Endodermal cell (in vitro differentiated cells): ENCODE measurements around the gene PTPA. TPM values are rescaled to one million over a fixed set of nuclear protein-coding genes. Genes with fewer than 3 reads are reported as not detected.

Experiments
- DNase-seq: peaks from one replicate; pipeline ENCODE4 v3.0.0-alpha.2; 2017
- H3K27ac ChIP-seq: 2 replicates; pipeline ENCODE4 v1.5.1; 2013; ENCODE audit warnings: mild to moderate bottlenecking, low read depth, low read length, moderate library complexity
- H3K27me3 ChIP-seq: 2 replicates; pipeline ENCODE4 v1.6.1; 2013; ENCODE audit warnings: mild to moderate bottlenecking, low read length, moderate library complexity; ENCODE audit not compliant: insufficient read depth, control insufficient read depth, poor library complexity, severe bottlenecking
- H3K36me3 ChIP-seq: 2 replicates; pipeline ENCODE4 v1.7.0; 2013; ENCODE audit warnings: mild to moderate bottlenecking, low read length, moderate library complexity; ENCODE audit not compliant: control insufficient read depth, insufficient read depth
- H3K4me1 ChIP-seq: one replicate; pipeline ENCODE4 v1.7.0; 2013; ENCODE audit warnings: low read length; ENCODE audit not compliant: control insufficient read depth, insufficient read depth
- H3K4me3 ChIP-seq: 2 replicates; pipeline ENCODE4 v1.5.1; 2013; ENCODE audit warnings: mild to moderate bottlenecking, low read length, moderate library complexity
- H3K9ac ChIP-seq: 2 replicates; pipeline ENCODE4 v1.6.1; 2013; ENCODE audit warnings: mild to moderate bottlenecking, low read length, moderate library complexity; ENCODE audit not compliant: poor library complexity, severe bottlenecking; ENCODE audit errors: extremely low read depth
- H3K9me3 ChIP-seq: 2 replicates; pipeline ENCODE4 v1.6.1; 2013; ENCODE audit warnings: mild to moderate bottlenecking, low read length, moderate library complexity; ENCODE audit not compliant: control insufficient read depth
- H3K27ac Mint-ChIP-seq: 2 replicates; pipeline ENCODE4 v1.8.0; 2020; ENCODE audit warnings: mixed read lengths
- H3K27me3 Mint-ChIP-seq: 2 replicates; pipeline ENCODE4 v1.8.0; 2021; ENCODE audit warnings: mild to moderate bottlenecking, mixed read lengths; ENCODE audit not compliant: insufficient read depth
- H3K36me3 Mint-ChIP-seq: 2 replicates; pipeline ENCODE4 v1.8.0; 2020; ENCODE audit warnings: low read depth, mixed read lengths
- H3K4me1 Mint-ChIP-seq: 2 replicates; pipeline ENCODE4 v1.8.0; 2020; ENCODE audit warnings: mixed read lengths
- H3K4me3 Mint-ChIP-seq: 2 replicates; pipeline ENCODE4 v1.8.0; 2020; ENCODE audit warnings: mild to moderate bottlenecking, moderate library complexity, mixed read lengths
- H3K9me3 Mint-ChIP-seq: 2 replicates; pipeline ENCODE4 v1.8.0; 2020; ENCODE audit warnings: mild to moderate bottlenecking, mixed read lengths
- WGBS, 2 experiments: methylation state at CpG; one replicate each; pipeline versions ENCODE4 v1.1.5 to v1.1.7; 2013; ENCODE audit warnings: missing lambda C conversion rate in 2 of 2, mixed read lengths in 1 of 2; ENCODE audit not compliant: insufficient coverage in 1 of 2, insufficient read length in 1 of 2; 5-methylcytosine and 5-hydroxymethylcytosine counted together
- total RNA-seq, 2 donors: library from RNA; stranded (reverse); fragmentation: NEBNext Ultra II Directional in 1 of 2; extraction: Animal tissue kit (Norgen Biotek cat#: 25700) in 1 of 2; gene quantifications; 2 replicates in 1 of 2; 3 replicates in 1 of 2; pipeline ENCODE4 v1.2.1, GENCODE V29; 2021
- TF ChIP-seq, protein P1 (sequence below): fragments of 200-600 bp; sonication (generic); conservative IDR thresholded peaks from 2 replicates; pipeline ENCODE4 v1.5.0; 2021; ENCODE audit warnings: antibody characterized with exemption, mild to moderate bottlenecking

Gene PTPA
- total RNA-seq, 2 donors from 2014 or later, result 134 to 139 TPM

DNA sequence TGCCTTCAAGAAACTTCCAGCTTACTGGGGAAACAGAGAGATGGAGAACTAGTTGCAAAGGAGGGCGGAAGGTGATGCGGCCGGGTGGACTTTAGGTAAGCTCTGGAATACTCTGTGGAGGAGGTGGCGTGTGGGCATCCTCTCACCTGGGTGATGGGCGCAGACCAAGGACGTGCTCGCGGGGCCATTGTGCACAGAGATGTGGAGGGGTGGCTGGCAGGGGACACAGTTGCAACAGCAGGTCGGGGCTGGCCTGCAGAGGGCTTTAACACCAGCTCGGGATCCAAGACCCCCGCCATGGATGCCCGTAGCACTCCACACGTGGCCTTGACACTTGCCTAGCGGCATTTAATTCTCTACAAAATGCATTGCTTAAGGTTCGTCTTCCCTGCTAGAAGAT, 40.3 kb downstream of the PTPA start:
- Mint-ChIP-seq H3K36me3 (peaks cover 38% of the 10 kb centered on the region), H3K9me3 (no peaks in the 10 kb centered on the region), H3K27ac (no peak overlapping the region), H3K4me1 (no peaks in the 10 kb centered on the region), H3K4me3 (no peak overlapping the region), H3K27me3 (no peaks in the 10 kb centered on the region)
- Histone ChIP-seq H3K27me3 (no peaks in the 10 kb centered on the region), H3K36me3 (peaks cover 22% of the 10 kb centered on the region), H3K27ac (no peak overlapping the region), H3K4me1 (no peaks in the 10 kb centered on the region), H3K9me3 (no peaks in the 10 kb centered on the region), H3K4me3 (no peak overlapping the region), H3K9ac (no peak overlapping the region)
- TF ChIP-seq, protein P1, sequence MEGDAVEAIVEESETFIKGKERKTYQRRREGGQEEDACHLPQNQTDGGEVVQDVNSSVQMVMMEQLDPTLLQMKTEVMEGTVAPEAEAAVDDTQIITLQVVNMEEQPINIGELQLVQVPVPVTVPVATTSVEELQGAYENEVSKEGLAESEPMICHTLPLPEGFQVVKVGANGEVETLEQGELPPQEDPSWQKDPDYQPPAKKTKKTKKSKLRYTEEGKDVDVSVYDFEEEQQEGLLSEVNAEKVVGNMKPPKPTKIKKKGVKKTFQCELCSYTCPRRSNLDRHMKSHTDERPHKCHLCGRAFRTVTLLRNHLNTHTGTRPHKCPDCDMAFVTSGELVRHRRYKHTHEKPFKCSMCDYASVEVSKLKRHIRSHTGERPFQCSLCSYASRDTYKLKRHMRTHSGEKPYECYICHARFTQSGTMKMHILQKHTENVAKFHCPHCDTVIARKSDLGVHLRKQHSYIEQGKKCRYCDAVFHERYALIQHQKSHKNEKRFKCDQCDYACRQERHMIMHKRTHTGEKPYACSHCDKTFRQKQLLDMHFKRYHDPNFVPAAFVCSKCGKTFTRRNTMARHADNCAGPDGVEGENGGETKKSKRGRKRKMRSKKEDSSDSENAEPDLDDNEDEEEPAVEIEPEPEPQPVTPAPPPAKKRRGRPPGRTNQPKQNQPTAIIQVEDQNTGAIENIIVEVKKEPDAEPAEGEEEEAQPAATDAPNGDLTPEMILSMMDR, result no peak
- WGBS, 2 experiments, result 95 to 96% methylated on average over 10 to 15 of the region's 15 CpGs
- DNase-seq, result no peak

DNA sequence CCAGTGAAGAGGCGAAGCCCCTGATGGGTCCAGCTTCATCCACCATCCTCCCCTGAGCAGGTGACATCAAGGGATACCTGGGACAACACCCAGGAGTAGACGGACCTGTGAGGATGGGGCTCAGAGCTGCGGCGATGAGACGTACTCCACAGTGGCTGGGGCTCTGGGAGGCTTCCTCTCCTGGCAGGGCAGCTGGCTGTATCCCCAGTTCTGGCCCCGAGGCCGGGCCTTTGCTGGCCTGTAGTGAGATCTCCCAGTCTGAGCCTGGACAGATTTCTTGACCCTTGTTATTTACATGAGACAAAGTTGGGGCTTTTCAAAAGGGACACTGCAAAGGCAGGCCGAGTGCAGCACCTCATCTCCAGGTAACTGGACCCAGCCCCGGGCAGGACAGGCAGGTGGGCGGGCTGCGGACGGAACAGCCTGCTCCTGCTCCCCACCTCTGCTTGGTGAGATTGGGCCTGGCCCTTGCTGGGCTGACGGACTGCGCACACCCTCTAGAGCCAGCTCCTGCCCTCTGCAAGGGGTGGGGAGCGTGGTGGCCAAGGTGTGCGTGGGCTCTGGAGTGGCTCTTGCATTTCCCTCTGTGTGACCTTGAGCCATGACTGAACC, 43.8 kb downstream of the PTPA start:
- Mint-ChIP-seq H3K4me3 (no peak overlapping the region), H3K36me3 (peaks cover 26% of the 10 kb centered on the region), H3K27me3 (no peaks in the 10 kb centered on the region), H3K27ac (no peak overlapping the region), H3K4me1 (no peaks in the 10 kb centered on the region), H3K9me3 (no peaks in the 10 kb centered on the region)
- no peak overlapping the region for H3K9ac ChIP-seq
- no peak for DNase-seq
- WGBS, 2 experiments, result 96% methylated on average over 11 to 16 of the region's 16 CpGs
- H3K27ac ChIP-seq, result no peak overlapping the region
- TF ChIP-seq, protein P1, result no peak
- H3K36me3 ChIP-seq, result no peaks in the 10 kb centered on the region
- H3K4me3 ChIP-seq, result no peak overlapping the region
- no peaks in the 10 kb centered on the region for H3K9me3 ChIP-seq
- H3K27me3 ChIP-seq, result no peaks in the 10 kb centered on the region
- no peaks in the 10 kb centered on the region for H3K4me1 ChIP-seq

DNA sequence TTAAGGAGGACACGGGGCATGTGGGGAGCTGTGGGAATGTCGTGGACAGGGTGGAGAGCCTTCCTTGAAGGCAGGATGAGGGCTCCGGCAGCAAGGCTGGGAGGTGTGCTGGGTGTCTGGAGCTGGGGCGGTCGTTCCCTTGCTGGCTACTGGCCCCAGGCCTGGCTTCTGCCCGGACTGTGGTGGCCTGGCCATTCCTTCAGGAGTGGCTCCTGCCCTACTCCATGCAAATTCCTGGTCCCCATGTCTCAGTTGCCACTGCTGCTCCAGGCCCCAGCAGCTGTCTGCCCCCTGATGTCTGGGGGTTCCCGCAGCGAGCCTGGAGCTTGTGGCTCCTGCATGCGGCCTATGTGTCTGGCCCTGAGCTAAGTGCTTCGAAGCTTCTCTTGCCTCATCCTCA, 44.9 kb downstream of the PTPA start:
- H3K27me3 ChIP-seq, result no peaks in the 10 kb centered on the region
- Mint-ChIP-seq H3K9me3 (no peaks in the 10 kb centered on the region), H3K27ac (no peak overlapping the region), H3K27me3 (no peaks in the 10 kb centered on the region), H3K4me3 (no peak overlapping the region), H3K4me1 (no peaks in the 10 kb centered on the region), H3K36me3 (peaks cover 25% of the 10 kb centered on the region)
- H3K4me3 ChIP-seq, result no peak overlapping the region
- TF ChIP-seq, protein P1, result no peak
- no peak overlapping the region for H3K27ac ChIP-seq
- H3K9ac ChIP-seq, result no peak overlapping the region
- WGBS, 2 experiments, result 94 to 97% methylated on average over 7 to 10 of the region's 10 CpGs
- H3K36me3 ChIP-seq, result no peaks in the 10 kb centered on the region
- no peaks in the 10 kb centered on the region for H3K4me1 ChIP-seq
- DNase-seq, result no peak
- no peaks in the 10 kb centered on the region for H3K9me3 ChIP-seq
